Lung (tissue), 12 donors: ENCODE measurements around the gene SIGLEC11. TPM values are rescaled to one million over a fixed set of nuclear protein-coding genes. Genes with fewer than 3 reads are reported as not detected.
"Not testable (repeated sequence)": the region's sequence is repeated elsewhere in the genome, so short reads cannot be mapped to it uniquely, and the experiment has no call there.

Experiments used
- ATAC-seq: fragments of 200-7000 bp; cut with Tn5 transposase; one replicate; pipeline ENCODE4 v1.9.1; 2020; ENCODE audit warnings: moderate number of reproducible peaks; ENCODE audit not compliant: insufficient read depth, low FRiP score
- DNase-seq, 3 donors: peaks; one replicate each; pipeline ENCODE4 v3.0.0-alpha.2; 2013 to 2017
- H3K27ac ChIP-seq, 2 donors: one replicate each; pipeline ENCODE4 v1.5.1; 2013; ENCODE audit warnings: mild to moderate bottlenecking in 2 of 2, moderate library complexity in 2 of 2, control low read depth in 1 of 2, inconsistent platforms in 1 of 2, low read depth in 1 of 2, low read length in 1 of 2
- H3K27me3 ChIP-seq, 3 donors: one replicate each; pipeline ENCODE4 v1.5.1; 2013; ENCODE audit warnings: low read length in 2 of 3; ENCODE audit not compliant: control insufficient read depth in 3 of 3, insufficient read depth in 3 of 3
- H3K36me3 ChIP-seq, 4 donors: one replicate each; pipeline ENCODE4 v1.5.1; 2013; ENCODE audit warnings: low read length in 4 of 4, mild to moderate bottlenecking in 1 of 4, moderate library complexity in 1 of 4; ENCODE audit not compliant: control insufficient read depth in 4 of 4, insufficient read depth in 4 of 4
- H3K4me1 ChIP-seq, 5 donors: one replicate each; pipeline ENCODE4 v1.5.1; 2013; ENCODE audit warnings: low read length in 5 of 5, mild to moderate bottlenecking in 2 of 5, moderate library complexity in 1 of 5; ENCODE audit not compliant: control insufficient read depth in 5 of 5, insufficient read depth in 5 of 5
- H3K4me3 ChIP-seq: one replicate; pipeline ENCODE4 v1.5.1; 2013; ENCODE audit warnings: mild to moderate bottlenecking, control low read depth, moderate library complexity
- H3K9ac ChIP-seq, 2 donors: one replicate each; pipeline ENCODE4 v1.5.1; 2013; ENCODE audit warnings: low read length in 2 of 2, control low read depth in 1 of 2; ENCODE audit not compliant: insufficient read depth in 1 of 2
- H3K9me3 ChIP-seq, 4 donors: one replicate each; pipeline ENCODE4 v1.5.1; 2013; ENCODE audit warnings: low read length in 3 of 4, mild to moderate bottlenecking in 1 of 4, moderate library complexity in 1 of 4; ENCODE audit not compliant: control insufficient read depth in 4 of 4, insufficient read depth in 3 of 4
- CTCF ChIP-seq: IDR thresholded peaks from 2 replicates; pipeline ENCODE4 v1.5.1; 2012; ENCODE audit warnings: mild to moderate bottlenecking; ENCODE audit errors: control extremely low read depth, extremely low read depth
- WGBS, 2 donors: extraction: QIAGEN DNeasy Blood & Tissue Kit; methylation state at CpG; one replicate each; pipeline ENCODE4 v1.1.7; 2013; 5-methylcytosine and 5-hydroxymethylcytosine counted together
- polyA plus RNA-seq, 2 donors: library from polyadenylated mRNA; stranded (reverse); fragments of 200-250 nt; gene quantifications; one replicate each; pipeline ENCODE4 v1.2.1, GENCODE V29; 2013
- total RNA-seq, 2 donors: library from RNA; depleted of rRNA in 1 of 2; stranded (reverse); fragments of >200 nt in 1 of 2; gene quantifications; one replicate each; pipeline ENCODE4 v1.2.1, GENCODE V29; 2014 to 2021
- donor health status: control.
- donor health status: control.
- donor health status: Bipolar disorder and iron deficiency.
- donor health status: healthy.
- donor health status: DM: yes; HTN: yes; CAD: no.

The SIGLEC11 gene
- total and polyA plus RNA-seq, 4 donors, result 1.3 to 6.5 (median 3.2) TPM

- ATAC-seq, result no peak
- H3K9me3 ChIP-seq, result no peaks in the 10 kb centered on the region
These were observed 35.5 kb downstream of the SIGLEC11 start for GRCh38 chr19:49925486-49925885.

GRCh38 chr19:49924881-49925210 lies 36.1 kb downstream of the SIGLEC11 start:
- H3K9ac ChIP-seq, H3K27ac ChIP-seq, ATAC-seq, DNase-seq, H3K4me3 ChIP-seq, H3K27me3 ChIP-seq, H3K9me3 ChIP-seq: not testable (repeated sequence)
- 96 to 98% methylated on average over 13 of the region's 13 CpGs for WGBS, 2 donors
- Histone ChIP-seq H3K36me3 (peaks cover 4 to 38% (median 28%) of the 10 kb centered on the region in 4 donors), H3K4me1 (peaks cover 0 to 16% (median 8%) of the 10 kb centered on the region in 5 donors)

More at GRCh38 chr19:49925486-49925885, 35.5 kb downstream of the SIGLEC11 start:
- Histone ChIP-seq H3K36me3 (peaks cover 4 to 38% (median 28%) of the 10 kb centered on the region in 4 donors), H3K27me3 (no peaks in the 10 kb centered on the region), H3K9ac (peak overlapping the region in 1 of 2 donors; percentile 23), H3K4me1 (peaks cover 0 to 16% (median 9%) of the 10 kb centered on the region in 5 donors), H3K4me3 (no peak overlapping the region), H3K27ac (no peak overlapping the region)
- no peak for DNase-seq
- TF ChIP-seq CTCF, result no peak
- 94 to 95% methylated on average over 5 of the region's 5 CpGs for WGBS, 2 donors

- Histone ChIP-seq H3K4me3 (no peak overlapping the region), H3K27ac (no peak overlapping the region), H3K9ac (no peak overlapping the region), H3K9me3 (no peaks in the 10 kb centered on the region), H3K36me3 (peaks cover 4 to 38% (median 29%) of the 10 kb centered on the region in 4 donors), H3K27me3 (no peaks in the 10 kb centered on the region), H3K4me1 (peaks cover 0 to 16% (median 8%) of the 10 kb centered on the region in 5 donors)
- ATAC-seq (no peak), DNase-seq (no peak)
- WGBS, 2 donors, result 85 to 86% methylated on average over 25 of the region's 25 CpGs
- no peak for TF ChIP-seq CTCF
These were observed 36.7 kb downstream of the SIGLEC11 start for GRCh38 chr19:49924004-49924880.
